Measurements from ENCODE around the gene PHTF2. TPM values are rescaled to one million over a fixed set of nuclear protein-coding genes. Genes with fewer than 3 reads are reported as not detected.
"Not testable (repeated sequence)": the region's sequence is repeated elsewhere in the genome, so short reads cannot be mapped to it uniquely, and the experiment has no call there.

PHTF2 gene
- polyA plus RNA-seq, 1 donor: 17.2 TPM

DNA sequence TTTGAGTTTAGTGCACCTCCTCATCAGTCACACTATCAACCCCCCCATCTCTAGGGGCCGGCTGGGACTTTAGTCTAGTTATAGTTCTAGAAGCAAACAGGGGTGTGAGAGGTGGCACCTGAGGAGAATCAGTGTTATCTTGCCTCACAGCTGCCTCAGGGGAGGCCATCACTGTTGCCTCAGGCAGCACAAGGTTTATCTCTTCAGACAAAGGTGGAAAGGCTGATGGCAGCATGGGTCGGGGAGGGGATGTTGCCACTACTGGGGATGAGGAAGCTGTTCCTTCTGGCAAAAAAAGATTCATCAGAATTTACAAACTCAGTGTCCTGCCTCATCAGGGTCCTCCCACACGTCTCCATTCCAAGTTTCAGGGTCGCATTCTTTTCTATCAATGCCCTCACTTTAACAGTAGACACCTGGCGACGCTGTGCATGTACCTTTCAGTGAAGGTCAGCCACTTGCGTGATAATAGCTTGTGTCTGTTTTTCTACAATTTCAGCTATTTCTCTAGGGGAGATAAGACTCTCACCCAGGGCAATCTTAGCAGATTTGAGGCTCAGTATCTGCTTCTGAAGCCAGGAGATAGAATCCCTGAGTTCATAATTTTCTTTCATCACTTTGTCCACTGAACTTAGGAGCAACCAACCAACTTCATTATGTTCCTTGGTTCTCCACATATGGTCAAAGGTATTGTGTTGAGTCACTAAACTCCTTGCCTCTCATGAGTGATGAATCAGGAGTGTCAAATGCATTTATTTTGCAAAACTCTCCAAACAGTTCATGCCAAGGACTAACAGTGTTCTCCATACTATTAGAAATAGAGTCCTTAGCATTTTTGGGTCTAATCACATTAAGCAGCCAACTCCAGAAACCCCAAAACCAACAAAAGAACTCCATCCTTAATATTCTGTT is 75.1 kb downstream of the PHTF2 start:
- DNase-seq (ENCODE audit: low read depth): not testable (repeated sequence)

- no peak for DNase-seq (ENCODE audit: low read depth)
These were observed 79.2 kb downstream of the PHTF2 start for GRCh38 chr7:77877791-77878190.

DNA sequence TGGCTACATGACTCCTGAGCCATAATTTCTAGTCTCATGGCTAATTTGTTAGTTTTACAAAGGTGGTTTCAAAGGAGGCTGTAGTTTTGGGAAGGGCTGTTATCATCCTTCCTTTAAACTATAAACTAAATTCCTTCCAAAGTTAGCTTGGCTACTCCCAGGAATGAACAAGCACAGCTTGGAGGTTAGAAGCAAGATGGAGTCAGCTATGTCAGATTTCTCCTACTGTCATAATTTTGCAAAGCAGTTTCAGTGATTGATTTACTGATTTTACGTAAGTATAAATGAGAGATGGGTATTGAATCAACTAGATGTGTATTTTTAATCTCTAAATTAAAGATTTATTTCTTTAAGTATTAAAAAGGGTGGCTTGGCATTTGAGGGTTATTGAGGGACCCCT is 79.9 kb downstream of the PHTF2 start:
- no peak for DNase-seq (ENCODE audit: low read depth)

GRCh38 chr7:77879272-77879671 is 80.7 kb downstream of the PHTF2 start:
- DNase-seq (ENCODE audit: low read depth): no peak

DNA sequence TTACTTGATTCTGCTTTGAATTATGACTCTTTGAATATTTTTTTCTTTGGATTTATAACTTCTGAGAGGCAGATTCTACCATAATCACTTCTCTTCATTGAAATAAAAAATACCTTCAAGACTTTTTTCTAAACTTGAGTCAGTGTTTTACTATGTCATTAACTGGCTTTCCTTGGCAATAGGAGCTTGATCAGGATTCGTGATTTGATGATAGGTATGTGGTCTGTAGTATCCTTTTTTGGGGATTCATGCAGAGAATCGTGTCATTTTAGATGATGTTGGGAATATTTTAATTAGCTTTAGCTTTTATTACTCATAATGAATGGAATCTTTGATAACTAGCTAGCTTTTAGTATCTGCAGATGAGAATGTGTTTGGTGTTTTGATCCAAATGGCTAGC is 83.3 kb downstream of the PHTF2 start:
- DNase-seq (ENCODE audit: low read depth): no peak

DNA sequence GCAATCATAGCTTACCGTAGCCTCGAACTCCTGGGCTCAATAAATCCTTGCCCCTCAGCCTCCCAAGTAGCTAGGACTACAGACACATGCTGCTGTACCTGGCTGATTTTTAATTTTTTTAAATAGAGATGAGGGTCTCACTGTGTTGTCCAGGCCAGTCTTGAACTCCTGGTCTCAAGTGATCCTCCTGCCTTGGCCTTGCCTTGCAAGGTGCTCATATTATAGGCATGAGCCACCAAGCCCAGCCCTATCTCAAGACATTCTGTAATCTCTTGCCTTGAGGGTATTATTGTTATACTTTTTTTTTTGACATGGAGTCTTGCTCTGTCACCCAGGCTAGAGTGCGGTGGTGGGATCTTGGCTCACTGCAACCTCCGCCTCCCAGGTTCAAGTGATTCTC is 86.6 kb downstream of the PHTF2 start:
- DNase-seq (ENCODE audit: low read depth): no peak

DNA sequence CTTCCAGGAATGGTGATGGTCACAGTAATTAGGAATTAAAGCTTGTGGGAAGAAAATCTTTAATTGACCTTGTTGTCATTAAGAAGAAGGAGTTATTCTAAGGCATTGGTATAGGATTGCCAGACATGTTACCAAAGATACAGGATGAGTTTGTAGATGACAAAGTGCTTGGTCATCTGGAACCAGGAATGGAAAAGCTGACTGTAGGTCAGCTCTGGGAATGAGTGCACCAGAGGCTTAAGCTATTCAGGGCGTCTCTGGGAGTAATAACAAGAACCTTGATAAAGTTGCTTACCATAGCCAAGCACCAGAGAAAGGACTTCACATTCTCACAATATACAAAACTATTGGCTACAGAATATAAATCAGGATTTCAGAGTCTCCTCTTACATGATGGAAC is 89.0 kb downstream of the PHTF2 start:
- no peak for DNase-seq (ENCODE audit: low read depth)

GRCh38 chr7:77888998-77889397 is 90.4 kb downstream of the PHTF2 start:
- no peak for DNase-seq (ENCODE audit: low read depth)

GRCh38 chr7:77893813-77894212 is 95.2 kb downstream of the PHTF2 start:
- DNase-seq (ENCODE audit: low read depth): no peak

GRCh38 chr7:77894574-77895091 is 96.1 kb downstream of the PHTF2 start:
- no peak for DNase-seq (ENCODE audit: low read depth)

GRCh38 chr7:77895905-77896304 is 97.3 kb downstream of the PHTF2 start:
- no peak for DNase-seq (ENCODE audit: low read depth)

- DNase-seq (ENCODE audit: low read depth): no peak
These were observed 98.5 kb downstream of the PHTF2 start for GRCh38 chr7:77897004-77897547.

DNA sequence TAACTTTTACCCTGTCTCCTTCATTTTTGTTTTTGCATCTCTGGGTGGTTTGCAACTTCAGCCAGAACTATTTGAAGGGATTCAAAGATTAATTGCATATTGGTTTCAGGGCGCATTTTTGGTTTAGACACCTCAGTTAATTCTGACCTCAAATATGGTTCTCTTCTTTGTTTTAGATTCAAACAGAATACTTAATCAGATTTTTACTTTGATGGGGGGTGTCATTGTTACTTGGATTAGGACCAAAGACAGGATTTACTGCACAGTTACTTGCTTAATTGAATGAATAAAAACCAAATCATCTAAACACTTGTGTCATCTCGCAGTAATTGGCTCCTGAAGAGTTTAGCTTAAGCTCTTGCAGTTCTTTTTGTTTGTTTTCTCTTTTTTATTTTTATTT is 100.9 kb downstream of the PHTF2 start:
- DNase-seq (ENCODE audit: low read depth): no peak

- no peak for DNase-seq (ENCODE audit: low read depth)
These were observed 105.0 kb downstream of the PHTF2 start for GRCh38 chr7:77903597-77903996.

DNA sequence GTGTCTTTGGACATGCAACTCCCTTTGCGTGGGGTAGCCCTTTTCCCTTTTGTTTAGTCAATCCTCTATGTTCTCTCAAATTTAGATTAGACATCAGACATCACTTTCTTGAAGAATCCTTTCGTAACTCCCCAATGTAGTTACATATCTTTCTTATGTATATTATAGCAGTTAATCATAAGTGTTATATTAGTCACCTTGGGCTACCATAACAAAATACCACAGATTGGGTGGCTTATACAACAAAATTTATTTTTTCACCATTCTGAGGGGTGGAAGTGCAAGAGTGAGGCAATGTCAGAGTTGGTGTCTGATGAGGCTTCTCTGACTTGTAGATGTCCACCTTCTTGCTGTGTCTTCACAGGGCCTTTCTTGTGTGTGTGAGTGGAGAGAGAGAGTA is 105.7 kb downstream of the PHTF2 start:
- DNase-seq (ENCODE audit: low read depth): no peak

DNA sequence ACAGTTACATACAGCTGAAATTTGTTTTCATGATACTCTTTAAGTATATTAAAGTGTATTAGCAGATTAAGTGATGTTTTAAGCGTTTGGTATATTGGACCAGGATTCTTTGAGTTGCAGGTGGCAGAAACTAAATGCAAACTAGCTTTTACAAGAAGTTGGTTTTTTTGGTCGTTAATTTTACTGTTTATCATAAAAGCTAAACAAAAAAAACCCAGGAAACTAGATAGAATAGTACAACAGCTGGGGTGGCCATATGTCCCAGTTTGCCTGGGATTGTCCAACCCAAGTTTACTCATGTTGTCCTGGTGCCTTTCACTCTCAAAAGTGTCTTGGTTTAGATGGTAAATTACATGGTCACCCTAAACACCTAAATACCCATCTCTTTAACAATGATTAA is 108.7 kb downstream of the PHTF2 start:
- no peak for DNase-seq (ENCODE audit: low read depth)

- DNase-seq (ENCODE audit: low read depth): no peak
These were observed 110.1 kb downstream of the PHTF2 start for GRCh38 chr7:77908664-77909063.

DNA sequence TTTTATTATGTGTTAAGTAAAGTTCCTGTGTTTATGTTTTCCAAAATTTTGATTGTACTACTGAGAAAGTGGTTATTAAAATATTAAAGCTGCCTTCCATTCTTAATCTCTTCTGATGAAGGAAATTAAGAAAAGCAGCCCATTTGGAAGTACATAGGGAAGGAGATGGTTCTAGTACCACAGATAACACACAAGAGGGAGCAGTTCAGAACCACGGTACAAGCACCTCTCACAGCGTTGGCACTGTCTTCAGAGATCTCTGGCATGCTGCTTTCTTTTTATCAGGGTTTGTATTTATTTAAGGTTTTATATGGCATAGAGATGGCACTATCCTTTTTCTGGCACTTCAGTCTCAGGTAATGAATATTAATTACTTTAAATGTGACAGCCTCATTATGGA is 111.6 kb downstream of the PHTF2 start:
- DNase-seq (ENCODE audit: low read depth): no peak

GRCh38 chr7:77912293-77912692 is 113.7 kb downstream of the PHTF2 start:
- no peak for DNase-seq (ENCODE audit: low read depth)

- DNase-seq (ENCODE audit: low read depth): no peak
These were observed 115.5 kb downstream of the PHTF2 start for GRCh38 chr7:77913977-77914607.

- no peak for DNase-seq (ENCODE audit: low read depth)
These were observed 119.1 kb downstream of the PHTF2 start for GRCh38 chr7:77917500-77918262.

- DNase-seq (ENCODE audit: low read depth): no peak
These were observed 120.1 kb downstream of the PHTF2 start for GRCh38 chr7:77918676-77919075.
